ENCODE data around the gene NKD2.
"Not testable (repeated sequence)": the region's sequence is repeated elsewhere in the genome, so short reads cannot be mapped to it uniquely, and the experiment has no call there.

Gene NKD2

DNA sequence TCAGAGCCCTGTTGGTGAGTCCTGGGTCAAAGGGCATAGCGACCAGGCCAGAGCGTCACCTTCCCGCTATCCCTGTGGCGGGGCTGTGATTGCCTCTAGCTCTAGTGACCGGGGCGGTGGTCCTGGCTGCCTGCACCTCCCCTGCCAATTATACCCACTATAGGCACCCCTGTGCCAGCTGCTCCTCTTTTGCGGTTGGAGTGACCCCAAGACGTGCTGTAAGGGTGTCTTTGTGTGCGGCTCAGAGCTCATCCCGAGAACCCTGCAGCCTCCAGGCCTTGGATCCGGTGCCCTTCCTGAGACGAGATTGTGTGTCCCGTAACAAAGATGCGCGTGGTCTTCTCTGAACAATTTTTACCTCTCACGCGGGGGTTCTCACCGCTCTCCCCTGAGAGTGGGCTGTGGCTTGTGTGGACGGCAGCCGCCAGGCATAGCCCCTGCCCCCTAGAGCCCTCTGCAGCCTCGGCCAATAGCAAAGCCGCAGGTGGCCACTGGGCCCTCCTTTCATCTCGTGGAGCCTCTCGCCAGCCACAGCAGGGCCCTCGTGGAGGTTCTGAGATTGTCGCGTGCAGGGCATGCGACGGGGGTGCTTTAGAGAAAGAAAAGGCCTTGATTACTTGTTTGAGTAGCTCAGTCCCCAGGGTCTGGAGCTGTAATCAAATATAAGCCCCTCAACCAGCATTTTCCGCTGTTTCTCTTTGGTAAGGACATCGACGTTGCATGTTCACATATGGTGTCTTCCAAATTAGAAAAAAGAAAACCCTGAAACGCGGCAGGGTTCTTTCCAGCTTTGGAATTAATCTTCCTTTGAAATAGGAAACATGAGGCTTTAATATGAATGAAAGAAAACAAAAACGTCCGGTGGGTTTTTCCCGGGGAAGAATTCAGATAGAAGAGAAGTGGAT is 10.7 kb downstream of the NKD2 start:
- no peak overlapping the region for H3K4me3 ChIP-seq (ENCODE audit: low read depth, low read length)
- DNase-seq (ENCODE audit: low read depth): no peak
- TF ChIP-seq, protein P1, sequence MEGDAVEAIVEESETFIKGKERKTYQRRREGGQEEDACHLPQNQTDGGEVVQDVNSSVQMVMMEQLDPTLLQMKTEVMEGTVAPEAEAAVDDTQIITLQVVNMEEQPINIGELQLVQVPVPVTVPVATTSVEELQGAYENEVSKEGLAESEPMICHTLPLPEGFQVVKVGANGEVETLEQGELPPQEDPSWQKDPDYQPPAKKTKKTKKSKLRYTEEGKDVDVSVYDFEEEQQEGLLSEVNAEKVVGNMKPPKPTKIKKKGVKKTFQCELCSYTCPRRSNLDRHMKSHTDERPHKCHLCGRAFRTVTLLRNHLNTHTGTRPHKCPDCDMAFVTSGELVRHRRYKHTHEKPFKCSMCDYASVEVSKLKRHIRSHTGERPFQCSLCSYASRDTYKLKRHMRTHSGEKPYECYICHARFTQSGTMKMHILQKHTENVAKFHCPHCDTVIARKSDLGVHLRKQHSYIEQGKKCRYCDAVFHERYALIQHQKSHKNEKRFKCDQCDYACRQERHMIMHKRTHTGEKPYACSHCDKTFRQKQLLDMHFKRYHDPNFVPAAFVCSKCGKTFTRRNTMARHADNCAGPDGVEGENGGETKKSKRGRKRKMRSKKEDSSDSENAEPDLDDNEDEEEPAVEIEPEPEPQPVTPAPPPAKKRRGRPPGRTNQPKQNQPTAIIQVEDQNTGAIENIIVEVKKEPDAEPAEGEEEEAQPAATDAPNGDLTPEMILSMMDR (IDR thresholded peaks at IDR 0.05; ENCODE audit: low read depth, low read length): no peak
- TF ChIP-seq POLR2A (IDR thresholded peaks at IDR 0.05; ENCODE audit: extremely low read depth, insufficient read length) (no peak), MYC (IDR thresholded peaks at IDR 0.05; ENCODE audit: low read depth, low read length) (no peak)
- TF ChIP-seq, protein P2, sequence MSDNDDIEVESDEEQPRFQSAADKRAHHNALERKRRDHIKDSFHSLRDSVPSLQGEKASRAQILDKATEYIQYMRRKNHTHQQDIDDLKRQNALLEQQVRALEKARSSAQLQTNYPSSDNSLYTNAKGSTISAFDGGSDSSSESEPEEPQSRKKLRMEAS (IDR thresholded peaks at IDR 0.05; ENCODE audit: low read depth, low read length): no peak

DNA sequence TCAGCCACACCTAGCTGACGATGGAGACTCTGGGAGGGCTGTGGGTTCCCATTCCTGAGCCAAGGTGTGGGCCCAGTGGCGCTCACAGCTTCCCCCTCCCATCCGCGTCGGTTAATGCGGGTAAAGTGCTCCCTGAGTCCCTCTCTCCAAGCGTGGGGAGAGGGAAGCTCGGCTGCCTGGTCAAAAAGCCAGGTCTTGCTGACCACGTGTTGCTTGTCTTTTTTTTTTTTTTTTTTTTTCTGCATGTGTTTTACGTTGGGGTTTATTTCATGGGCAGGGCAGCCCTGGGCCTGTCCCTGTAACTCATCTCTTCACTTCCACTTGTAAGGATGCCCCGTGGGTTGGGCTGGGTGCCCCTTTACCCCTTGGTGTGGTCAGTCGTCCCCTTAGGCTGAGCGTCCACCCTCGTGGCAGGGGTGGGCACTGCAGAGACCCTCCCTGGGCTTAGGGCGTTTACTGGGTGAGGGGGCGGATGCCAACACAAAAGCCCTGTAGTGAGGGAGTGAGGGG is 11.9 kb downstream of the NKD2 start:
- DNase-seq (ENCODE audit: low read depth): no peak
- no peak overlapping the region for H3K4me3 ChIP-seq (ENCODE audit: low read depth, low read length)
- no peak for TF ChIP-seq MYC (IDR thresholded peaks at IDR 0.05; ENCODE audit: low read depth, low read length)
- TF ChIP-seq, protein P1 (IDR thresholded peaks at IDR 0.05; ENCODE audit: low read depth, low read length): no peak

DNA sequence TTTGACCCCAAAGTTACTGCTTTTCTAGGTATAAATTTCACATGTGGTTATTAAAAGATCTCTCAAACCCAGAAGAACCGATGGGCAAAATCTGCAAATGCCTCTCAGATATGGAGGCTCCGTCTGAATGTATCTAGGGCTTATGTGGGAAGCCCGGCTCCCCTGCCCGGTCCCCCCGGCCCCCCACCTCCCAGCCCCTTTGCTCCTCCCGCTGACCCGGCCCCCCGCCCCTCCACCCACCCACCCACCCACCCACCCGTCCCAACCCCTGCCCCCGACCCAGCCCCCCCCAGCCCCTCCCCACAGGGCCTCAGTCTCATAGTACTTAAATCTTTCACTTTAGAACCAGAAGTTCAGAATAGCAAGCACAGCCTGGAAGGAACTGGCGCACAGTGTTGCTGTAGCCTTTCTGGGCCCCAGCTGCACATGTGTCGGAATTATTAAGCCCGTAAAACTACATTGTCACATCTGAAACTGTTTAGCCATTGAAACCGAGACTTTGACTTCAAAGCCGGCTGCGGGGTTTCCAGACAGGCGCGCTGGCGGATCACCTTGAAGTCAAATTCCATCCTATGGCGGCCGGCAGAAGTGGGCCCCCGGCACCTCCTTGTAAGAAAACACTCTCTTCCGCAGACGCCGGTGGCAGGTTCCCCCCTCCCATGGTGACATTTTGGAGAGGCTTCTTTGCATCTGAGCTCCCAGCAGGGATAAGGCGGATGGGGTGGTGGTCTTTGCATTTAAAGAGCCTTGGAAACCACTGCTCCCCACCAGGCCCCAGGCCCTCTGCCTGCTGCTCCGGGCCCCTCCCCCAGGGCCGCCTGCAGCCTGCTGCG is 12.8 kb downstream of the NKD2 start:
- H3K4me3 ChIP-seq (ENCODE audit: low read depth, low read length): no peak overlapping the region
- DNase-seq (ENCODE audit: low read depth): no peak
- TF ChIP-seq, protein P1 (IDR thresholded peaks at IDR 0.05; ENCODE audit: low read depth, low read length): no peak
- no peak for TF ChIP-seq MYC (IDR thresholded peaks at IDR 0.05; ENCODE audit: low read depth, low read length)
- TF ChIP-seq, protein P2 (IDR thresholded peaks at IDR 0.05; ENCODE audit: low read depth, low read length): no peak
- no peak for TF ChIP-seq POLR2A (IDR thresholded peaks at IDR 0.05; ENCODE audit: extremely low read depth, insufficient read length)

DNA sequence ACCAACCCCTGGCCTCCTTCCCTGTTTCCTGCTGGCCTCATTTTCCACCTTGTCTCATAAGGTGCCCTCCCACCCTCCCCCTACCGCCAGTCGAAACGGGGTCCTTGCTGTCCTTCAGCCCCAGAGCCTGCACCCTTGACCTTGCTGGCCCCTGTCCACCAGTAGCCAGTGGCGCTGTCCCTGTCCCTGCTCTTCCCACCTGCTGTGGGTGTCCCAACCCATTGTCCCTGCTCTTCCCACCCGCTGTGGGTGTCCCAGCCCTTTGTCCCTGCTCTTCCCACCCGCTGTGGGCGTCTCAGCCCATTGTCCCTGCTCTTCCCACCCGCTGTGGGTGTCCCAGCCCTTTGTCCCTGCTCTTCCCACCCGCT is 13.4 kb downstream of the NKD2 start:
- DNase-seq (ENCODE audit: low read depth); H3K4me3 ChIP-seq (ENCODE audit: low read depth, low read length): not testable (repeated sequence)

DNA sequence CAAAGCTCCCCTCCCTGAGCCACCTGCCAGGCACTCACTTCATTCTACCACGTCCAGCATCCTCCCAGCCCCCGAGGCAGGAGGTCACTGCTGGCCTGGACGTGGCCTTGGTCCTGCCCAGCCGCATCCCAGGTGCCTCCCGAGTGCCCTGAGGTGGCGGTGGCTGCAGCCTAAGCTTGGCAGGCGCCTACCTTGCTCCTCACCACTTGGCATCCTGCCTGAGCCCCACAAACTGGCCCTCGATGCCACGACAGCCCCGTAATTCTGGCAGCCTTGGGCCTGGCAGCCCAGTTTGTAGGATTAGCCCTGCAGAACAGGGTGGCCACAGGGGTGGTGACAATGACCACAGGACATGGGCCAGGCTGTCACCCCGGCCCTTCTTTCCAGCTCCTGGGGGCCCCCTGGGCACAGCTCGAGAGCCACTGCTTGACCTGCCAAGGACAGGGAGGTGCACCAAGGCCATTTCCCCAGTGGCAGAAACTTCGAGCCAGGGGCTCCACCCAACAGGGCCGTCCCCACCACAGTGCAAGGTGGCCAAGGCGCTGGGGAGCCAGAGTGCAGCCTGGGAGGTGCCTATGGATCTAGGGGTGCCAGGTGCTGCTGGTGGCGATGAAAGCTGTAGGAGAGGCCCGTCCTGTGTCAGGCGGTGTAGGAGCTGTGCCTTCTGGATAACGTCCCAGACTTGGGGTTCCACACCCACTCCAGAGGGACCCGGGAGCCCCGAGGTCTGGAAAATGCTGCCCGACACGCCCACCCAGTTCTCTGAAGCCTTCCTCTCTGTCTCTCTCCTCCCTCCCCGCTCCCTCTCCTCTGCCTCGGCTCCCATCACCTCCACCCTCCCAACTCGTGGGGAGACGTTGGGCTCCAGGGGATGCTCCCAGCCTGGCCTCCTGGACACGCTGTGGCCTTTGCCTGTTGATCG is 18.4 kb downstream of the NKD2 start:
- TF ChIP-seq, protein P1 (IDR thresholded peaks at IDR 0.05; ENCODE audit: low read depth, low read length): no peak
- TF ChIP-seq, protein P2 (IDR thresholded peaks at IDR 0.05; ENCODE audit: low read depth, low read length): no peak
- TF ChIP-seq POLR2A (IDR thresholded peaks at IDR 0.05; ENCODE audit: extremely low read depth, insufficient read length) (no peak), MYC (IDR thresholded peaks at IDR 0.05; ENCODE audit: low read depth, low read length) (no peak)
- DNase-seq (ENCODE audit: low read depth): no peak
- H3K4me3 ChIP-seq (ENCODE audit: low read depth, low read length): no peak overlapping the region

All from NB4 (cell line).